T-helper 1 cell treated with Interleukin-12 subunit alpha and Interleukin-12 subunit beta and Interleukin-4 antibody, amounts not matched to agents 30 μg/mL and 1 μg/mL, for 36 hours (primary cell): ENCODE data around the gene PADI6.

Source experiments
- H3K27ac Mint-ChIP-seq: one replicate; pipeline ENCODE4 v1.8.0; 2021; ENCODE audit warnings: mild to moderate bottlenecking, mixed read lengths
- H3K27me3 Mint-ChIP-seq: one replicate; pipeline ENCODE4 v1.8.0; 2021; ENCODE audit warnings: low read depth, mixed read lengths
- H3K36me3 Mint-ChIP-seq: one replicate; pipeline ENCODE4 v1.8.0; 2021; ENCODE audit warnings: low read depth, mixed read lengths
- H3K4me1 Mint-ChIP-seq: one replicate; pipeline ENCODE4 v1.8.0; 2021; ENCODE audit warnings: low read depth, mixed read lengths
- H3K4me3 Mint-ChIP-seq: one replicate; pipeline ENCODE4 v1.8.0; 2021; ENCODE audit warnings: mild to moderate bottlenecking, moderate library complexity, mixed read lengths
- H3K9me3 Mint-ChIP-seq: one replicate; pipeline ENCODE4 v1.8.0; 2021; ENCODE audit warnings: mixed read lengths

PADI6 gene

GRCh38 chr1:17427696-17428660 lies 56.0 kb downstream of the PADI6 start:
- H3K36me3 Mint-ChIP-seq: peaks cover 42% of the 10 kb centered on the region
- H3K4me1 Mint-ChIP-seq: peaks cover 11% of the 10 kb centered on the region
- no peak overlapping the region for H3K27ac Mint-ChIP-seq
- no peaks in the 10 kb centered on the region for H3K9me3 Mint-ChIP-seq
- H3K27me3 Mint-ChIP-seq: no peaks in the 10 kb centered on the region
- no peak overlapping the region for H3K4me3 Mint-ChIP-seq

DNA sequence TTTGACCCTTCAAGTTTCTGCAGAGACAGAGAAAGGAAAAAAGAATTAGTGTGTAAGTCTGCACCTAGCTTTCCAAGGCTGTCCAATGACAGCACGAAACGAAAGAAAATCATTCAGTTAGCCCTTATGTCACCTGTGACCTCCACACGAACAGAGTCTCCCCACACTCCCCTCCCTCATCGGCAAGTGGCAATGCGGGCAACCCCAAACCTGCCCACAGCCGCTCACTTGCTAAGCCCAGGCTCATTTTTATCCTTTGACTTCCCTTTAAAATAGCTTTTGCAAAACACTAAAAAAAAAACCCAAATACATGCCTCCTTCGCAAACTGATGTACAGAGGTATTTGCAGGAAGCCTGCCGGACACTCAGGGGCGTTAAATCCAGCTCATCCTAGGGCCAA lies 57.2 kb downstream of the PADI6 start:
- no peaks in the 10 kb centered on the region for H3K9me3 Mint-ChIP-seq
- H3K27me3 Mint-ChIP-seq: no peaks in the 10 kb centered on the region
- peaks cover 8% of the 10 kb centered on the region for H3K4me1 Mint-ChIP-seq
- no peak overlapping the region for H3K4me3 Mint-ChIP-seq
- H3K36me3 Mint-ChIP-seq: peaks cover 39% of the 10 kb centered on the region
- no peak overlapping the region for H3K27ac Mint-ChIP-seq

GRCh38 chr1:17432412-17432811 lies 60.4 kb downstream of the PADI6 start:
- H3K9me3 Mint-ChIP-seq: no peaks in the 10 kb centered on the region
- peaks cover 25% of the 10 kb centered on the region for H3K4me1 Mint-ChIP-seq
- no peak overlapping the region for H3K4me3 Mint-ChIP-seq
- H3K27me3 Mint-ChIP-seq: no peaks in the 10 kb centered on the region
- H3K27ac Mint-ChIP-seq: peak overlapping the region; percentile 20
- H3K36me3 Mint-ChIP-seq: peaks cover 27% of the 10 kb centered on the region

DNA sequence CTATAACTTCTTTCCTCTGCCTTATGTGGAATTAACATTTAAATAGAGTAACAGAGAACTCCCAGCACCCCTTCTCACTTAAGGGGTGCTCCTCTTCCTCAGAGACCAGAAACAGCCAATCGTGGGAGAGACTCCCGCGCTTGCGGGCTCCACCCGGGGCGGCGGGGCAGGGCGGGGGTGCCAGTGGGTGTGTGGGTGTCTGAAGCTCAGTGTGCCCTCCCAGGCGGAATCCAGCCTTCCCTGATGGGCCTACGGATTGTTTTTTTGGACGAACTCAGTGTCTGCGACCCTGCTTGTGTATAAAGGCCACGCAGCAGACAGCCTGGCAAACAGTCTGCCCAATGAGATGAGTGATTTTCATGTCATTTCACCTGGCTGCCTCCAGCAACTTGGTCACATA lies 61.3 kb downstream of the PADI6 start:
- H3K27me3 Mint-ChIP-seq: no peaks in the 10 kb centered on the region
- H3K9me3 Mint-ChIP-seq: no peaks in the 10 kb centered on the region
- peaks cover 27% of the 10 kb centered on the region for H3K36me3 Mint-ChIP-seq
- H3K4me1 Mint-ChIP-seq: peaks cover 25% of the 10 kb centered on the region
- H3K4me3 Mint-ChIP-seq: no peak overlapping the region
- H3K27ac Mint-ChIP-seq: no peak overlapping the region

DNA sequence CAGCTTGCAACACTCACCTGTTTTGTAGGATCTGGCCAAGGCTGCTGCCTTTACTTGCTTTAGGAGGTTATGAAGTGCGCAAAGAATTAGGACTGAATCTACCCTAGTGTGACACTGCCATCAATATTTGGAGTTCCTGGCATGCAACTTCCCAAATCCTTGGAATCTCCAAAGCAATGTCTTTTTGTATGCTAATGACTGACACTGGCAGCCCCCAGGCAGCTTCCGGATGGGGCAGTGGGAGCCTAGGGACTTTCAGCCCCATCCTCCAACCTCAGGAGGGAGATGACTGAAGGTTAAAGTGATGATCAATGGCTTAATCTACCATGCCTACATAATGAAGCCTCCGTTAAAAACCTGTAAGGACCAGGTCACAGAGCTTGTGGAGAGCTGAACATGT lies 62.0 kb downstream of the PADI6 start:
- Mint-ChIP-seq H3K4me3 (no peak overlapping the region), H3K36me3 (peaks cover 22% of the 10 kb centered on the region), H3K27me3 (no peaks in the 10 kb centered on the region), H3K27ac (no peak overlapping the region), H3K4me1 (peaks cover 25% of the 10 kb centered on the region), H3K9me3 (no peaks in the 10 kb centered on the region)

- Mint-ChIP-seq H3K9me3 (no peaks in the 10 kb centered on the region), H3K4me3 (no peak overlapping the region), H3K27me3 (no peaks in the 10 kb centered on the region), H3K36me3 (peaks cover 20% of the 10 kb centered on the region), H3K4me1 (peaks cover 25% of the 10 kb centered on the region), H3K27ac (peak overlapping the region; percentile 49)
Observed at GRCh38 chr1:17434601-17435000, 62.6 kb downstream of the PADI6 start.

GRCh38 chr1:17436380-17437174 lies 64.6 kb downstream of the PADI6 start:
- H3K27me3 Mint-ChIP-seq: no peaks in the 10 kb centered on the region
- no peaks in the 10 kb centered on the region for H3K9me3 Mint-ChIP-seq
- H3K36me3 Mint-ChIP-seq: peaks cover 20% of the 10 kb centered on the region
- H3K4me1 Mint-ChIP-seq: peaks cover 37% of the 10 kb centered on the region
- peak overlapping the region; percentile 74 for H3K4me3 Mint-ChIP-seq
- peak overlapping the region; percentile 74 for H3K27ac Mint-ChIP-seq

DNA sequence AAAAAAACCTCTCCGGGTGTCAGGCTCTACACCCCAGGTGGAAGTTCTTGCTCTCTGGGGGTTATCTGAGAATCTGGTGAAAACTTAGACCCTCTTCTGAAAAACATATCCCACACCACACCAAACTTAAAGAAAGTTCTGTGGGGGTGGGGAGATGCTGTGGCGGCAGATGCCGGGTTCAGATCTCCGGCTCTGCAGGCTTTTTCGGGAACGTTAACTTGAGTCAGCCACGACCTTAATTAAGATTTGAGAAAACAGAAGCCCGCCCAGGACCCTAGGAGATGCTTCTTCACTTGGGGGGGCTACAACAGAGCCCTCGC lies 65.2 kb downstream of the PADI6 start:
- Mint-ChIP-seq H3K36me3 (peaks cover 20% of the 10 kb centered on the region), H3K27me3 (no peaks in the 10 kb centered on the region), H3K4me1 (peaks cover 40% of the 10 kb centered on the region), H3K9me3 (no peaks in the 10 kb centered on the region), H3K4me3 (peak overlapping the region; percentile 74), H3K27ac (peak overlapping the region; percentile 74)

DNA sequence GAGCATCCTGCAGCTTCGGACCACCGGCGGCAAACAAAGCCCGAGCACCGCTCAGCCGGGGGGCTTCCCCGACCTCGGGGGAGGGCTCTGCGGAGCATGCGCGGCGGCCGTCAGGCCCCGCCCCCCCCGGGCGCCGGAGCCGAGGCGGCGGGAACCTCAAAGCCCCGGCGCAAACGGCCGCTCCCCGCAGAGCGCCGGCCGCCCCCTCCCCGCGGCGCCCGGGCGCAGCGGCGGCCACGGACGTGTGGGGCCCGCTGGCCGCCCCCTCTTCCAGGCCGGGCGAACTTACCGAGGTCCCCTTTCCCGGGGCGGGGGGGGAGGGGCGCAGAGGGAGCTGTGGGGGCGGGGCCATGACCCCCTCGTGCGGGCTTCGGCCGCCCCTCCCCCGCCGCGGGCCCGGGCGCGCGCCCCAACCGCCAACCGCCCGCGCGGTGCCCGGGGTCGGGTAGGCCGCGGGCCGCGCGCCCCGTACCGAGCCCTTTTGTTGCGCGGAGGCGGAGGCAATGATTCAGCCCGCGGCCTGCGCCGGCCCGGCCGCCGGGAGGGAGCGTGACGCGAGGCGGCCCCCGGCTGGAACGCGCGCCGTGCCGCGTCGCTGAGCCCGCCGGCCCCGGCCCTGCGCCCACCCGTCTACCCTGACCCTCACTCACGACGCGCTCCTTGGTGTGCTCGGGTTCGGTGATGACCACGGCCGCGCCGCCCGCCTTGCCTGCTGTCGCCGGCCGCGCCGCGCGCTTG lies 65.8 kb downstream of the PADI6 start:
- Mint-ChIP-seq H3K27ac (peak overlapping the region; percentile 74), H3K4me1 (peaks cover 40% of the 10 kb centered on the region), H3K36me3 (peaks cover 18% of the 10 kb centered on the region), H3K9me3 (no peaks in the 10 kb centered on the region), H3K4me3 (peak overlapping the region; percentile 74), H3K27me3 (no peaks in the 10 kb centered on the region)

DNA sequence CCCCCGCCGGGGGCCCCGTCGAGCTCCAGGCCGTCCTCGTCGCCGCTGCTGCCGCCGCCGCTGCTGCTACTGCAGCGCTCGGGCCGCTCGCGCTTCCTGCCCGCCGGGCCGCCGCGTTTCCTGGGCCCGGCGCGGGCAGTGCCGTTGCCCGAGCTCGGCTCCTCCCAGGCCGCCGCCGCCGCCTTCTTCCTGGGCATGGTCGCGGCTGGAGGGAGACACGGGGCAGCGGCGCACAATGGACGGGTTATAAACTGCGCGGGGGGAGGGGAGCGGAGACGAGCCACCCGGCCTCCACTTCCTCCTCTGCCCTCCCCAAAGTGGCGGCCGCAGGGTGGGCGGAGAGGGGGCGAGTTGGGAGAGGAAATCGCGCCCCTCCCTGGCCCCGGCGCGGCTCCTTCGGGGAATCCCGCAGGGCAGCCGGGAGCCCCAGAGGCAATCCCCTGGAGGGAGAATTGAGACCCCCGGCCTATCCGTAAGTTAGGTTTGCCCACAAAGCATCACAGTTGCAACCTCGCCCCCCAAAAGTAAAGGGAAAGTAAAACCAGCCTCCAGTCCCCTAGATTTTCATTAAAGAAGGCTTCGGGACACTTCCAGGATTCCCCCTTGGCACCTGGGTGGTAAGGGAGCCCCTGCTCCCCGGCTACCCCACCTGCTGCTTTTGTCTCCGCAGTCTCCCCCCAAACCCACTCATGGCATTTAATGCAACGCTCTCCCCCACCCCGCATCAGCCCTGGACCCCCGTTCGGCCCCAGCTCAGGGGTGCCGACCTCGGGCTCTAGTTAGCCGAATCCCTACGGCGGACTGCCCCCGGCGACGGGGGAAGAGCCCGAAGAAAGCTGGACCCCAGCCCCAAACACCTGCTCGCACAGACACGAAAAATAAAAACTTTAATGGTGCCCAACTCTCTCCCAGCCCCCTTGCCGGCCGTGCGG lies 66.6 kb downstream of the PADI6 start:
- no peaks in the 10 kb centered on the region for H3K9me3 Mint-ChIP-seq
- peaks cover 40% of the 10 kb centered on the region for H3K4me1 Mint-ChIP-seq
- no peaks in the 10 kb centered on the region for H3K27me3 Mint-ChIP-seq
- H3K4me3 Mint-ChIP-seq: peak overlapping the region; percentile 95
- peak overlapping the region; percentile 96 for H3K27ac Mint-ChIP-seq
- peaks cover 14% of the 10 kb centered on the region for H3K36me3 Mint-ChIP-seq

GRCh38 chr1:17439250-17440073 lies 67.5 kb downstream of the PADI6 start, which contains the start of gene RCC2:
RCC2 (minus strand) TSS chr1:17439677; CDS start chr1:17438514, 1,163 bp downstream.
- peaks cover 9% of the 10 kb centered on the region for H3K36me3 Mint-ChIP-seq
- peak within 1 kb of the TSS; percentile 95 for H3K4me3 Mint-ChIP-seq
- H3K4me1 Mint-ChIP-seq: peaks cover 38% of the 10 kb centered on the region

GRCh38 chr1:17440074-17440826 lies 68.3 kb downstream of the PADI6 start:
- H3K36me3 Mint-ChIP-seq: peaks cover 7% of the 10 kb centered on the region
- H3K4me1 Mint-ChIP-seq: peaks cover 34% of the 10 kb centered on the region
- peak overlapping the region; percentile 85 for H3K27ac Mint-ChIP-seq
- no peaks in the 10 kb centered on the region for H3K9me3 Mint-ChIP-seq
- H3K27me3 Mint-ChIP-seq: no peaks in the 10 kb centered on the region
- H3K4me3 Mint-ChIP-seq: peak overlapping the region; percentile 81

More at GRCh38 chr1:17439250-17440073, 67.5 kb downstream of the PADI6 start, which contains the start of gene RCC2:
- H3K9me3 Mint-ChIP-seq: no peaks in the 10 kb centered on the region
- no peaks in the 10 kb centered on the region for H3K27me3 Mint-ChIP-seq
- peak within 1 kb of the TSS; percentile 96 for H3K27ac Mint-ChIP-seq
